ENCODE results near the gene KLHL22. TPM values are rescaled to one million over a fixed set of nuclear protein-coding genes. Genes with fewer than 3 reads are reported as not detected.

KLHL22 gene
- total RNA-seq, 2 experiments from 2014 or later, result 24.1 to 27.7 TPM

DNA sequence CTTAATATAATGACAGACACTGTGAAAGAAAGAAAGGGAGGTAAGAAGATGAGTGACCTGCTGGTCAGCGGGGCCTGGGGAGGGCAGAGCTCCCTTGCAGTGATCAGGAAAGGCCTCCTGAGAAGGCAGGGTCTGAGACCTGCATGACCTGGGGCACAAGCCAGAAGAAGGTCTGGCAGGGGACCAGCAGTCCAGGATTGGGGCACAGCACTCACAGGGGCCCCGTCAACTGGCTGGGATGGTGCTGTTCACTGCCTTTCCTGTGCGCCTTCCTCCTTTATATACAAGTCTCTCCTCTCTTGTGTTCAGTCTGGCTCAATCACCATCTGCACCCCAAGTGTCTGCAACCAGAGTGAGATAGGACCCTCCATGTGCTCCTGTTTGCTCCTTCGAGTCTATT, 35.7 kb downstream of the KLHL22 start:
- Histone ChIP-seq H3K4me1 (ENCODE audit: insufficient read depth, low read length) (peaks cover 58% of the 10 kb centered on the region), H3K4me3 (ENCODE audit: low read length) (no peak overlapping the region), H3K36me3 (ENCODE audit: insufficient read depth, low read length) (peaks cover 18% of the 10 kb centered on the region), H3K27ac (ENCODE audit: low read depth in 1 of 2, low read length in 2 of 2) (no peak overlapping the region), H3K27me3 (ENCODE audit: control insufficient read depth in 1 of 2, insufficient read depth in 2 of 2, low read length in 2 of 2) (no peaks in the 10 kb centered on the region), H3K9me3 (ENCODE audit: control insufficient read depth in 1 of 2, insufficient read depth in 1 of 2, low read length in 2 of 2) (no peaks in the 10 kb centered on the region)
- no peak for ATAC-seq (ENCODE audit: poor library complexity)
- POLR2A ChIA-PET, result interaction anchor here (1.0 kb wide), 1 partner anchor 35 kb away, joined by 3 read pairs; no protein-coding TSS in a partner anchor
- Mint-ChIP-seq H3K4me3 (no peak overlapping the region), H3K27ac (peak overlapping the region; percentile 15), H3K9me3 (no peaks in the 10 kb centered on the region), H3K27me3 (no peaks in the 10 kb centered on the region), H3K36me3 (ENCODE audit: low read depth) (peaks cover 44% of the 10 kb centered on the region), H3K4me1 (ENCODE audit: low read depth) (peaks cover 65% of the 10 kb centered on the region)
- no peak for DNase-seq
- TF ChIP-seq, protein P1, sequence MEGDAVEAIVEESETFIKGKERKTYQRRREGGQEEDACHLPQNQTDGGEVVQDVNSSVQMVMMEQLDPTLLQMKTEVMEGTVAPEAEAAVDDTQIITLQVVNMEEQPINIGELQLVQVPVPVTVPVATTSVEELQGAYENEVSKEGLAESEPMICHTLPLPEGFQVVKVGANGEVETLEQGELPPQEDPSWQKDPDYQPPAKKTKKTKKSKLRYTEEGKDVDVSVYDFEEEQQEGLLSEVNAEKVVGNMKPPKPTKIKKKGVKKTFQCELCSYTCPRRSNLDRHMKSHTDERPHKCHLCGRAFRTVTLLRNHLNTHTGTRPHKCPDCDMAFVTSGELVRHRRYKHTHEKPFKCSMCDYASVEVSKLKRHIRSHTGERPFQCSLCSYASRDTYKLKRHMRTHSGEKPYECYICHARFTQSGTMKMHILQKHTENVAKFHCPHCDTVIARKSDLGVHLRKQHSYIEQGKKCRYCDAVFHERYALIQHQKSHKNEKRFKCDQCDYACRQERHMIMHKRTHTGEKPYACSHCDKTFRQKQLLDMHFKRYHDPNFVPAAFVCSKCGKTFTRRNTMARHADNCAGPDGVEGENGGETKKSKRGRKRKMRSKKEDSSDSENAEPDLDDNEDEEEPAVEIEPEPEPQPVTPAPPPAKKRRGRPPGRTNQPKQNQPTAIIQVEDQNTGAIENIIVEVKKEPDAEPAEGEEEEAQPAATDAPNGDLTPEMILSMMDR (IDR thresholded peaks at IDR 0.05), result no peak
- CTCF ChIA-PET, result interaction anchor here (0.5 to 1.1 kb wide), 2 partner anchors 29 to 155 kb away, joined by 3 read pairs; no protein-coding TSS in a partner anchor
- intact Hi-C loops (cut with DNase I, micrococcal nuclease), result loop anchor here in 1 of 2 experiments (10.0 kb wide), 1 partner anchor 95 kb away; no protein-coding TSS in a partner anchor

GRCh38 chr22:20459152-20459542, 36.4 kb downstream of the KLHL22 start:
- Histone ChIP-seq H3K4me3 (ENCODE audit: low read length) (no peak overlapping the region), H3K4me1 (ENCODE audit: insufficient read depth, low read length) (peaks cover 51% of the 10 kb centered on the region), H3K9me3 (ENCODE audit: control insufficient read depth in 1 of 2, insufficient read depth in 1 of 2, low read length in 2 of 2) (no peaks in the 10 kb centered on the region), H3K36me3 (ENCODE audit: insufficient read depth, low read length) (peaks cover 18% of the 10 kb centered on the region), H3K27me3 (ENCODE audit: control insufficient read depth in 1 of 2, insufficient read depth in 2 of 2, low read length in 2 of 2) (no peaks in the 10 kb centered on the region), H3K27ac (ENCODE audit: low read depth in 1 of 2, low read length in 2 of 2) (no peak overlapping the region)
- peak overlapping the region; percentile 15 for H3K27ac Mint-ChIP-seq
- DNase-seq (no peak), ATAC-seq (ENCODE audit: poor library complexity) (no peak)
- no peaks in the 10 kb centered on the region for H3K9me3 Mint-ChIP-seq
- H3K4me1 Mint-ChIP-seq (ENCODE audit: low read depth), result peaks cover 58% of the 10 kb centered on the region
- CTCF ChIA-PET, result no interaction called here
- TF ChIP-seq, protein P1 (IDR thresholded peaks at IDR 0.05), result no peak
- intact Hi-C loops (cut with DNase I, micrococcal nuclease), result loop anchor here in 1 of 2 experiments (10.0 kb wide), 1 partner anchor 96 kb away; no protein-coding TSS in a partner anchor
- peaks cover 45% of the 10 kb centered on the region for H3K36me3 Mint-ChIP-seq (ENCODE audit: low read depth)
- POLR2A ChIA-PET, result interaction anchor here (1.0 kb wide), 1 partner anchor 36 kb away, joined by 3 read pairs; no protein-coding TSS in a partner anchor
- H3K27me3 Mint-ChIP-seq, result no peaks in the 10 kb centered on the region
- no peak overlapping the region for H3K4me3 Mint-ChIP-seq

DNA sequence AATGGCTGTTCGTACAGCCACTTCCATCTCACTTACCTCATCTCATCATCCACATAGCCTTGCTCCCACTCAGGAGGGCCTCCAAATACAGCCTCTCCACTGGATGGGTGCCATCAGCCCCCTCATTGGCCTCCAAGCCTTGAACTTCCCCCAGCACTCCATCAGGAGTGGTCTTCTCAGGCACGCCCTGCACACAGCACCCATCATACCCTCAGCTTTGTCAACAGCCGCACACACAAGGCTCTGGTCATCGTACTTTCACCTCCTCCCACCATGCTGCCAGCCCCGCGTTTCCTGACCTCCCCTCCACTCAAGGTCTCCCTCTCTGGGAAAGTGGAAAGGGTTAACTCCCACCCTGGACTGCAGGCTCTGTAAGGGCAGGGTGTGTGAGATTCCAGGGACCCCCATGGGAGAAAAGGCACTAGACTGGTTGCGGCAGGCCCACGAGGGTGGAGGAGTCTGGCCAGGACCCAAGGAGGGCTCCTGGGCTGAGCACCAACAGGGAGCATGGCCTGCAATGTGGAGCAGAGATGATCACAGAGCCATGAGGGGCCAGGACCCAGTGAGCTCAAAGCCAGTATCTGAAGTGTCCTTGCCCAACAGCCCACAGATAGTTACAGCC, 37.0 kb downstream of the KLHL22 start:
- H3K4me3 ChIP-seq (ENCODE audit: low read length), result no peak overlapping the region
- peaks cover 46% of the 10 kb centered on the region for H3K4me1 ChIP-seq (ENCODE audit: insufficient read depth, low read length)
- Mint-ChIP-seq H3K9me3 (no peaks in the 10 kb centered on the region), H3K4me3 (no peak overlapping the region), H3K27ac (no peak overlapping the region), H3K4me1 (ENCODE audit: low read depth) (peaks cover 53% of the 10 kb centered on the region), H3K36me3 (ENCODE audit: low read depth) (peaks cover 43% of the 10 kb centered on the region), H3K27me3 (no peaks in the 10 kb centered on the region)
- ATAC-seq (ENCODE audit: poor library complexity) (no peak), DNase-seq (no peak)
- H3K27me3 ChIP-seq (ENCODE audit: control insufficient read depth in 1 of 2, insufficient read depth in 2 of 2, low read length in 2 of 2), result no peaks in the 10 kb centered on the region
- TF ChIP-seq, protein P1 (IDR thresholded peaks at IDR 0.05), result no peak
- no peaks in the 10 kb centered on the region for H3K9me3 ChIP-seq (ENCODE audit: control insufficient read depth in 1 of 2, insufficient read depth in 1 of 2, low read length in 2 of 2)
- POLR2A ChIA-PET, result no interaction called here
- peaks cover 18% of the 10 kb centered on the region for H3K36me3 ChIP-seq (ENCODE audit: insufficient read depth, low read length)
- intact Hi-C loops (cut with DNase I, micrococcal nuclease), result loop anchor here in 1 of 2 experiments (10.0 kb wide), 1 partner anchor 96 kb away; no protein-coding TSS in a partner anchor
- CTCF ChIA-PET, result no interaction called here
- H3K27ac ChIP-seq (ENCODE audit: low read depth in 1 of 2, low read length in 2 of 2), result no peak overlapping the region
